GM12875 (cell line): ENCODE measurements around the gene HVCN1.
A peak's percentile ranks its signal among the peaks of the same experiment; 100 is the strongest.
"Not testable (repeated sequence)": the region's sequence is repeated elsewhere in the genome, so short reads cannot be mapped to it uniquely, and the experiment has no call there.

Experiments
- H3K4me3 ChIP-seq: one replicate; pipeline ENCODE4 v1.5.1; 2011; ENCODE audit warnings: low read depth, low read length, control low read depth
- TF ChIP-seq, protein P1 (sequence below): IDR thresholded peaks from 2 replicates; pipeline ENCODE4 v1.5.1; 2011; ENCODE audit warnings: low read depth, mild to moderate bottlenecking, control low read depth, inconsistent platforms, low read length, moderate library complexity, borderline replicate concordance; ENCODE audit not compliant: insufficient read depth

Gene HVCN1

DNA sequence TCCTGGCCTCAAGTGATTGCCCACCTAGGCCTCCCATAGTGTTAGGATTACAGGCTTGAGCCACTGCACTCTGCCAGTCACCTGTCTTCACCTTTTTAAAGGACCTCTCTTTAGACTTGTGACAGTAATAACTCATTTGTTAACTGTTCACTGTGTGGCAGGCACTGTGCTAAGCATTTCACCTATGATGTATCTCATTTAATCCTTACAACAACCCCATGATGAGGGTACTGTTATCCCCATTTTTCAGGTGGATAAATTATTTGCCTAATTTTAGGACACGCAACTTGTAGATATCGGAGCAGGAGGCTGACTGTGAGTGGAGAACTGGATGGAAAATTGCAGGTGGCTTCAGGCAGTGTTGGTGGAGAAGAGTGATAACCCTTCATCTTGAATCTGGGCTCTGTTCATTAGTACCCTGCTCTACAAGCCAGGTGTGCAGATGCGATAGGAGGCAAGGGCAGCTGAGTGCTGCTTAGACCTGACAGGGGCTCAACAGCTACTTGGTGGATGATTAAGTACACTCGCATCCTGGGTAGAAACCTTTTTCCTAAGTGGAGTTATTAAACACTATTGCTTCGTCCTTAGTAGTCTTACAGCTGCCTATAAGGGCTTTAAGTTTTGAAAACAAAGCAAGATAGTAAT, 72.3 kb downstream of the HVCN1 start:
- TF ChIP-seq, protein P1, sequence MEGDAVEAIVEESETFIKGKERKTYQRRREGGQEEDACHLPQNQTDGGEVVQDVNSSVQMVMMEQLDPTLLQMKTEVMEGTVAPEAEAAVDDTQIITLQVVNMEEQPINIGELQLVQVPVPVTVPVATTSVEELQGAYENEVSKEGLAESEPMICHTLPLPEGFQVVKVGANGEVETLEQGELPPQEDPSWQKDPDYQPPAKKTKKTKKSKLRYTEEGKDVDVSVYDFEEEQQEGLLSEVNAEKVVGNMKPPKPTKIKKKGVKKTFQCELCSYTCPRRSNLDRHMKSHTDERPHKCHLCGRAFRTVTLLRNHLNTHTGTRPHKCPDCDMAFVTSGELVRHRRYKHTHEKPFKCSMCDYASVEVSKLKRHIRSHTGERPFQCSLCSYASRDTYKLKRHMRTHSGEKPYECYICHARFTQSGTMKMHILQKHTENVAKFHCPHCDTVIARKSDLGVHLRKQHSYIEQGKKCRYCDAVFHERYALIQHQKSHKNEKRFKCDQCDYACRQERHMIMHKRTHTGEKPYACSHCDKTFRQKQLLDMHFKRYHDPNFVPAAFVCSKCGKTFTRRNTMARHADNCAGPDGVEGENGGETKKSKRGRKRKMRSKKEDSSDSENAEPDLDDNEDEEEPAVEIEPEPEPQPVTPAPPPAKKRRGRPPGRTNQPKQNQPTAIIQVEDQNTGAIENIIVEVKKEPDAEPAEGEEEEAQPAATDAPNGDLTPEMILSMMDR, result no peak
- H3K4me3 ChIP-seq, result no peak overlapping the region

DNA sequence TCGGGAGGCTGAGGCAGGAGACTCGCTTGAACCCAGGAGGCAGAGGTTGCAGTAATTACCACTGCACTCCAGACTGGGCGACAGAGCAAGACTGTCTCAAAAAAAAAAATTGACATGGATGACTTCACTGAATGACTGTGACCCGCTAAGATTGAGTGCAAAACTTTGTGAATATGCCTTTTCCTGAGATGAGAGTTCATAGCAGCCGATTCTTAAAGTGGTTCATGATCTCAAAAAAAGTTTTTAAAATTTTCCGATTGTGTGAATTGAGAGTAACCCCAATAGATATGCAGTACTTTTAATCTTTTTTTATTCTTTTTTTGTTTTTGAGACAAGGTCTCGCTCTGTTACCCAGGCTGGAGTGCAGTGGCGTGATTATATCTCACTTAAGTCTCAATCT, 73.7 kb downstream of the HVCN1 start:
- TF ChIP-seq, protein P1, result no peak
- H3K4me3 ChIP-seq, result no peak overlapping the region

DNA sequence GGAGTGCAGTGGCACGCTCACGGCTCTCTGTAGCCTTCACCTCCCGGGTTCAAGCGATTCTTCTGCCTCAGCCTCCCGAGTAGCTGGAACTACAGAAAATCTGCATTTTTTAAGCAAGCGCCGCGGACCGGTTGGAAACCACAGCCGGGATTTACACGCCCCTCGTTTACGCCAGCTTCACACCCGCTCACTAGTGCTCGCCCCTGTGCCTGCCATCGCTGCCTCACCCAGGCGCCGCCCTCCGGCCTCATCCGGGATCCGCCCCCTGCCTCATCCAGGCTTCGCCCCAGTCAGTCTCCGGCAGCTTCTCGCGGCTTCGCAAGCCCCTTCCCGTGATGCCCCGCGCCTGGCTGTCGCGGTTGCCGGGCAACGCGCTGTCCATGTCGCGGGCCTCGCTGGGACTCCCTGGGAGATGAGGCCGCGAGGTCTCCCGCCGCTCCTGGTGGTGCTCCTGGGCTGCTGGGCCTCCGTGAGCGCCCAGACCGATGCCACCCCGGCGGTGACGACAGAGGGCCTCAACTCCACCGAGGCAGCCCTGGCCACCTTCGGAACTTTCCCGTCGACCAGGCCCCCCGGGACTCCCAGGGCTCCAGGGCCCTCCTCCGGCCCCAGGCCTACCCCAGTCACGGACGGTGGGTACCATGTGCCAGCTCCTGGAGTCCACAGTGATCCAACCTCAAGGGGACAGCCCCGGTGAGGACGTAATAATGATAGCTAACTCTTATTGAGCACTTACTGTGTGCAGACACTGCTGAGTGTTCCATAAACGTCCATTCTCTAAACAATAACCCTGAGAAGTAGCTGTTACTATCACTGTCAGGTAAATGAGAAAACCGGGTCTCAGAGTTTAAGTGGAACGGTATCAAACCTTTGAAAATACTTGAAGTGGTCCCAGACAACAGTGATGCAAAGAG, 74.9 kb downstream of the HVCN1 start, which contains the start of gene TCTN1:
TSS of gene TCTN1 (plus strand) at position 359 of the 914 bp plus-strand sequence. CDS start at position 413, 54 bp downstream.
- TF ChIP-seq, protein P1, result no peak

DNA sequence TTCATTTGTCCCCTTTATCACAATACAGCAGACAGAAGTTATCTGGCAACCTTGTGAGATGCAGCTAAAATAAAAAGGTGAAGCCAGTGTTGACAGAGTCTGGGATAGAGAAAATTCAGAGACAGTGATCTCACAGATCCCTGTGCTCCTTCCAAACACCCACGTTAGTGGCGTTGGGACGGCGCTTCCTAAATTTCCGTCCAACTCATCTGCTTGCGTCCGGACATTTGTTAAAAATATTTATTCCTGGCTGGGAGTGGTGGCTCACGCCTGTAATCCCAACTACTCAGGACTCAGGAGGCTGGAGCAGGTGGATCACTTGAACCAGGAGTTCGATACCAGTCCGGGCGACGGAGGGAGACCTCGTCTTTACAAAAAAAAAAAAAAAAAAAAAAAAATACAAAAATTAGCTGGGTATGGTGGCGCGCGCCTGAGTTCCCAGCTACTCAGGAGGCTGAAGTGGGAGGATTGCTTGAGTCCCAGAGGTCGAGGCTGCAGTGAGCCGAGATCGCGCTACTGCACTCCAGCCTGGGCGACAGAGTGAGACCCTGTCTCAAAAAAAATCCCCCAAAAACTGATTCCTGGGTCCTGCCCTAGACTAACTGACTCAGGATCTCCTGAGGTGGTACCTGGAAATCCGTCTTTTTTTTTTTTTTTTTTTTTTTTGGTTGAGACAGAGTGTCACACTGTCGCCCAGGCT, 75.7 kb downstream of the HVCN1 start:
- TF ChIP-seq, protein P1, result no peak
- H3K4me3 ChIP-seq, result peak overlapping the region; percentile 77

More for the DNA sequence above, 74.9 kb downstream of the HVCN1 start, which contains the start of gene TCTN1:
- peak within 1 kb of the TSS; percentile 77 for H3K4me3 ChIP-seq

DNA sequence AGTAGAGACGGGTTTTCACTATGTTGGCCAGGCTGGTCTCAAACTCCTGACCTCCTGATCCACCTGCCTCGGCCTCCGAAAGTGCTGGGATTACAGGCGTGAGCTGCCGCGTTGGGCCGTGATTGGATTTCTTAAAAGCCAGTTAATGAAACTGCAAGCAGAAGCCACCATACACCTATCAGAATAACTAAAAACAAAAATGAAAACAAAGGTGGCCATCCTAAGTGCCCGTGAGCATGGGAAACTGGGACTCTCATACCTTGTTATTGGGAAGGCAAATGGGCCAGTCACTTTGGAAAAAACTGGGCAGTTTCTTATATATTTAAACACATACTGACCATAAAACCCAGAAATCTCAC, 82.7 kb downstream of the HVCN1 start:
- peak overlapping the region; percentile 19 for H3K4me3 ChIP-seq
- TF ChIP-seq, protein P1, result no peak

DNA sequence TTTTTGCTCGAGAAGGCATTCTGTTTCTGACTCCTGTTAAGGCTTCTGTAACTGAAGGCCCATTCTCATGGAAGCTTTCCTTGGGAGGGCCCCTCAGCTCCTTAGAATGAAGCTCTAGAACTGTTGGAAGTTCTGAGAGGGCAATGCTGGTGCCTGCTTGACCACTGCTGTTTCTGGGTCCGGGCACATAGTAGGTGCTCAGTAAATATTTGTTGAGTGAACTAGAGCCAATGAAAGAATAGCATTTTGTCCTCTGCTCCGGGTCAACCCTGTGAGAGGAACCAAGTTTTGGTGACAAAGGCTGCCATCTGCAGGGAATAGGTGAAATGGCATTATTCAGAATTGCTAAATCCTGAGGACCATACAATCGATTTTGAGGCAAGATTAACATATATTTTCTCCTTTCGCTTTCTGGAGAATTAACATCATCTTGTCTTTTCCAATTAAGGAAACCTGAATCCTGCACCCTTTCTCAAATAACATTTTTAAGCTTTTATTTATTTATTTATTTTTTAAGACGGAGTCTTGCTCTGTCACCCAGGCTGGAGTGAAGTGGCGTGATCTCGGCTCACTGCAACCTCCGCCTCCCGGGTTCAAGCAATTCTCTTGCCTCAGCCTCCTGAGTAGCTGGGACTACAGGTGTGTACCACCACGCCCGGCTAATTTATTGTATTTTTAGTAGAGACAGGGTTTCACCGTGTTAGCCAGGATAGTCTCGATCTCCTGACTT, 86.7 kb downstream of the HVCN1 start:
- TF ChIP-seq, protein P1, result peak; percentile 56; the same call in 1 of the 2 replicates
- not testable (repeated sequence) for H3K4me3 ChIP-seq
